OCI-LY3 (cell line): ENCODE data around the gene HEXIM1.

Experiments
- H2AFZ ChIP-seq: fragments of 200-600, 300-600 bp; shearing (Covaris generic); 2 replicates; pipeline ENCODE4 v1.6.0; 2014; ENCODE audit warnings: antibody characterized with exemption, low read depth, low read length
- H3K27ac ChIP-seq: fragments of 200-600, 300-600 bp; sonication (generic); 2 replicates; pipeline ENCODE4 v1.5.1; 2014; ENCODE audit warnings: mild to moderate bottlenecking, low read length, moderate library complexity, mixed read lengths
- H3K27me3 ChIP-seq: fragments of 200-600, 300-600 bp; sonication (generic); 2 replicates; pipeline ENCODE4 v1.6.1; 2014; ENCODE audit warnings: low read depth, low read length, mixed read lengths
- H3K36me3 ChIP-seq: fragments of 200-600, 300-600 bp; sonication (generic); replicated peaks from 2 replicates; pipeline ENCODE3; 2014; ENCODE audit warnings: low read depth, low read length, mixed read lengths
- H3K4me1 ChIP-seq: fragments of 300-600, 200-600 bp; sonication (generic); 2 replicates; pipeline ENCODE4 v1.6.1; 2014; ENCODE audit warnings: low read length, mixed read lengths
- H3K4me2 ChIP-seq: fragments of 200-600, 300-600 bp; sonication (generic); 2 replicates; pipeline ENCODE4 v1.6.1; 2014; ENCODE audit warnings: low read length, mixed read lengths
- H3K4me3 ChIP-seq: fragments of 300-600, 200-600 bp; sonication (generic); 2 replicates; pipeline ENCODE4 v1.5.1; 2014; ENCODE audit warnings: antibody characterized with exemption, mild to moderate bottlenecking, low read length, moderate library complexity
- H3K79me2 ChIP-seq: fragments of 300-600, 200-600 bp; shearing (Covaris generic); 2 replicates; pipeline ENCODE4 v1.6.1; 2014; ENCODE audit warnings: mild to moderate bottlenecking, low read length, mixed read lengths
- H3K9ac ChIP-seq: fragments of 300-600, 200-600 bp; shearing (Covaris generic); 2 replicates; pipeline ENCODE4 v1.6.0; 2014; ENCODE audit warnings: mild to moderate bottlenecking, low read length, moderate library complexity
- H3K9me3 ChIP-seq: fragments of 200-600, 300-600 bp; shearing (Covaris generic); 2 replicates; pipeline ENCODE4 v1.6.1; 2014; ENCODE audit warnings: low read length, mixed read lengths; ENCODE audit not compliant: insufficient read depth
- H4K20me1 ChIP-seq: fragments of 200-600, 300-600 bp; sonication (generic); 2 replicates; pipeline ENCODE4 v1.6.1; 2016; ENCODE audit warnings: low read length, mixed read lengths; ENCODE audit not compliant: insufficient read depth
- CTCF ChIP-seq: fragments of 200-600, 300-600 bp; sonication (generic); IDR thresholded peaks from 2 replicates; pipeline ENCODE4 v1.5.1; 2014; ENCODE audit warnings: antibody characterized with exemption, low read length, low read depth
- EZH2phosphoT487 ChIP-seq: fragments of 200-600 bp; shearing (Covaris generic); IDR thresholded peaks from 2 replicates; pipeline ENCODE4 v1.6.1; 2018; ENCODE audit warnings: antibody characterized with exemption, mixed run types, low read depth

Gene HEXIM1

GRCh38 chr17:45168991-45169752 is 20.9 kb downstream of the HEXIM1 start:
- Histone ChIP-seq H3K79me2 (no peaks in the 10 kb centered on the region), H3K9me3 (no peaks in the 10 kb centered on the region), H3K4me1 (peaks cover 12% of the 10 kb centered on the region), H3K27me3 (no peaks in the 10 kb centered on the region), H3K4me2 (no peak overlapping the region), H4K20me1 (no peaks in the 10 kb centered on the region), H2AFZ (no peak overlapping the region), H3K4me3 (no peak overlapping the region), H3K36me3 (no peaks in the 10 kb centered on the region), H3K9ac (no peak overlapping the region), H3K27ac (no peak overlapping the region)
- TF ChIP-seq EZH2phosphoT487, result no peak
- TF ChIP-seq CTCF, result no peak

DNA sequence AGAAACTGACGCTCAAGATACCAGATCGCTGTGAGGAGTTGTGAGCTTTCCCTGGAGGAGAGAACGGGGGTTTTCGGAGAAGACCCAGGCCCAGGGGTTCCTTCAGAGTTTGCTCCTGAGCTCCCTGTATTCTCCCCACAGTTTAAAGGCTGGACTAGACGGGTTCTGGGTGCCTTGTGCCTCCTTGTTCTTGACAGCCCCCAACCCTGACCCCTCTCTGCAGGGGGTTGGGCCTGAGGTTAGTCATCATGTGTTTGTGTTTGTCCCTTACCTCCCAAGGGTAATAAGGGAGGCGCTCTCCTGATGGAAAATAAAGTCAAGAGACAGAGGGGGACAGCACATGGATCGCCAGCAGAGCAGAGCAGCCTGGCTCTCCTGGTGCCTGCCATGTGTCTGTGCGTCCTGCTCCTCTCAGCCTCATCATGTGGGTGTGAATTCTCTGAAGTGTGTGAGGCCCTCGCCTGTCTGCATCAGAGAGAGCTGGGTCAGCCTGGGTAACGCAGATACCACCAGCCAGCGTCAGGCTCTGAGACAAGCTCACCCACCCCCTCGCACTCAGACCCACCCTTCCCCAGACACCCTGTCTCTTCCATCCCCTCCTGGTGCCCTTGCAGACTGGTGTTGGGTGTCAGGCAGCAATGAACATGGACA is 22.1 kb downstream of the HEXIM1 start:
- H2AFZ ChIP-seq, result no peak overlapping the region
- no peak overlapping the region for H3K27ac ChIP-seq
- TF ChIP-seq EZH2phosphoT487, result no peak
- TF ChIP-seq CTCF, result no peak
- no peak overlapping the region for H3K4me2 ChIP-seq
- no peak overlapping the region for H3K9ac ChIP-seq
- H3K4me3 ChIP-seq, result no peak overlapping the region
- no peaks in the 10 kb centered on the region for H3K79me2 ChIP-seq
- H3K36me3 ChIP-seq, result no peaks in the 10 kb centered on the region
- no peaks in the 10 kb centered on the region for H3K9me3 ChIP-seq
- peaks cover 12% of the 10 kb centered on the region for H3K4me1 ChIP-seq
- no peaks in the 10 kb centered on the region for H3K27me3 ChIP-seq
- H4K20me1 ChIP-seq, result no peaks in the 10 kb centered on the region

DNA sequence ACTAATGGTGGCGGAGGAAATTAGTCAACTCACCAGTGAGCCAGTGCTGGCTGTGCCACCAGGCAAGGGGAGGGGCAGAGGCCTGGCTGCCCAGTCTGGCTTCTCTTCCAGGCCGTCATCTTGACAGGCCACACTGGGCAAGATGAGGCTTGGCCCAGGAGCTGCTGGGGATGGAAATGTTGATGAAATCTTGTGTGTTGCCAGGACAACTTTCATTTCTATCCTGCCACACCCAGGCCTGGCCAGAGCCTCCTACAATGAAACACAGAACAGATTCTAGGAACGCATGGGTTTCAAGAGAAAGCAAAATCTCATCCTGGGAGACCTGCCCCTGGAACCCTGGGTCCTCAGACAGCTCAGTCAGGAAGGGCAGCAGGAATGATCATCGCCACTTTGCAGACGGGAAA is 22.7 kb downstream of the HEXIM1 start:
- H4K20me1 ChIP-seq, result no peaks in the 10 kb centered on the region
- no peak overlapping the region for H3K9ac ChIP-seq
- no peak overlapping the region for H3K4me2 ChIP-seq
- H3K27ac ChIP-seq, result no peak overlapping the region
- H3K4me3 ChIP-seq, result no peak overlapping the region
- peaks cover 12% of the 10 kb centered on the region for H3K4me1 ChIP-seq
- no peak for TF ChIP-seq CTCF
- TF ChIP-seq EZH2phosphoT487, result no peak
- no peaks in the 10 kb centered on the region for H3K36me3 ChIP-seq
- H3K79me2 ChIP-seq, result no peaks in the 10 kb centered on the region
- no peak overlapping the region for H2AFZ ChIP-seq
- H3K27me3 ChIP-seq, result no peaks in the 10 kb centered on the region
- H3K9me3 ChIP-seq, result no peaks in the 10 kb centered on the region

- no peak overlapping the region for H3K4me2 ChIP-seq
- H3K4me3 ChIP-seq, result no peak overlapping the region
- no peaks in the 10 kb centered on the region for H3K27me3 ChIP-seq
- H3K9ac ChIP-seq, result no peak overlapping the region
- no peaks in the 10 kb centered on the region for H4K20me1 ChIP-seq
- TF ChIP-seq CTCF (no peak), EZH2phosphoT487 (no peak)
- no peaks in the 10 kb centered on the region for H3K36me3 ChIP-seq
- no peaks in the 10 kb centered on the region for H3K79me2 ChIP-seq
- no peak overlapping the region for H3K27ac ChIP-seq
- no peak overlapping the region for H2AFZ ChIP-seq
- peaks cover 12% of the 10 kb centered on the region for H3K4me1 ChIP-seq
- H3K9me3 ChIP-seq, result no peaks in the 10 kb centered on the region
These were observed 23.3 kb downstream of the HEXIM1 start for GRCh38 chr17:45171338-45172231.
